GM18858 (cell line): ENCODE results near the gene PDCD6IP.
"Not testable (repeated sequence)": the region's sequence is repeated elsewhere in the genome, so short reads cannot be mapped to it uniquely, and the experiment has no call there.

ENCODE experiments used
- ATAC-seq: cut with Tn5 transposase; IDR thresholded peaks from one replicate; pipeline ENCODE4 v1.9.1; 2021; ENCODE audit not compliant: unreplicated experiment

PDCD6IP gene

GRCh38 chr3:33848624-33849347 lies 50.4 kb downstream of the PDCD6IP start:
- no peak for ATAC-seq

DNA sequence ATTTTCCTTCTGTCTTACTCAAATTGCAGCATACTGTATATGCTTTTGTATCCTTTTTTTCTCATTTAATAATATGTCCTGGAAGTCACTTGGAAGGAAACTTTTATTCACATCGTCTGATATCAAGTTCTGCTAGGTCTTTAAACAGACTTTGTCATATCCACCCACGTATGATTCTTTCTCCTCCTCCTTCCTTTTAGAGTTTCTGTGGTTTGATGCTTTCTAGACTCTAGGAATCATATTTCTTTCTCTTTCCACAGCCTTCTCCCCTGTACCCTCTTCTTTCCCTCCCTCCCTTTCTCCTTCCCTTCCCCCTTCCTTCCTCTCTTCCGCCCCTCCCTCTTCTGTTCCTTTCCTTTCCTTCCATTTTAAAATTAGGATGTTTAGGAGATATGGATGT lies 52.2 kb downstream of the PDCD6IP start:
- not testable (repeated sequence) for ATAC-seq

DNA sequence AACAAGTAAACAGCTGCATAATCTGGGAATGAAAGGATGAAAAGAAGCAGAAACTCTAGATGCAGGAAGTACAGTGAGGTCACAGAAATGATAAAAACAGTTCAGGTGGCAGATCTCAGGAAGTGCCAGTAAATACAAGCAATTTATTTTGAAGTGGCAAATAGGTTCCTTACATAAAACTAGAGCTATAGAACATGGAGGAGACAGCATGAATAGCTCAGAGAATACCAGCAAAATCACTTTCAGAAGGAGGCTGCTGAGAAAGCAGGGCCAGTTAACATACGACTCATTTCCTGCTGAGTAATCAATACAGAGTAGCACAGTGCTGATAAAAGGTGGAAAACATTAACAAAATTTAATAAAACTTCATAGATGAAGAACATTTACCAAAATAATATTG lies 57.0 kb downstream of the PDCD6IP start:
- not testable (repeated sequence) for ATAC-seq

GRCh38 chr3:33855884-33856546 lies 57.6 kb downstream of the PDCD6IP start:
- ATAC-seq, result no peak

GRCh38 chr3:33857701-33858100 lies 59.3 kb downstream of the PDCD6IP start:
- ATAC-seq, result not testable (repeated sequence)

DNA sequence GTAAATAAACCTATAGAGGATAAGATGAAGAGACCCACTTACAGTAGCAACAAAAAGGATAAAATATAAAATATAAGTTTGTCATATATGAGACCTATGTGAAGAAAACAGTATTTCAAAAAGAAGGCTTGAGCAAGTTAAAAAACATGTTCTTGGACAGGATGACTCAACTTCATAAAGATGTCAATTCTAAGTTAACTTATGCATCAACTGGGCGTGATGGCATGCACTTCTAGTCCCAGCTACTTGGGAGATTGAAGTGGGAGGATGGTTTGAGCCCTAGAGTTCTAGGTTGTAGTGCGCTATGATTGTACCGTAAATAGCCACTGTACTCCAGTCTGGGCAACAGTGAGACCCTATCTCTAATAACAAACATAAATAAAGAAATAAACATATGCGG lies 59.7 kb downstream of the PDCD6IP start:
- no peak for ATAC-seq

GRCh38 chr3:33860373-33861050 lies 62.1 kb downstream of the PDCD6IP start:
- no peak for ATAC-seq

- no peak for ATAC-seq
These were observed 66.7 kb downstream of the PDCD6IP start for GRCh38 chr3:33865133-33865532.

DNA sequence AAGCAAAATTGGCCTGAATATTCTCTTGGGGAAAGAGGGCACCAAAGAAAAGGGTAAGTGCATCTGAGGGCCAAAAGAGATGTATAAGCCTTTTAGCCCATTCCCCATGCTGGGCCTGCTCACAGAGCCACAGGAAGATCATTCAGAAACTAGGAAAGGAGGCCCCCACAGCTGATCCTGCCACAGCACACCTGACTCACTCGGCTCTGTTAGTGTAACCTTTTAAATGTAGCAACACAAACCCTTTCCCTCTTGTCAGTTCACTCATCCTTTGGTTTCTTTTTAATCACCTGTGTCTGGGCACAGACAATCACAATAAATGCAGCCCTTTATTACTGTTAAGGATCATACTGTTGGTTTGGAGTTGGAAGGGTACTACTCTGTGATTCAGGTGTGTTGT lies 69.9 kb downstream of the PDCD6IP start:
- ATAC-seq, result no peak

DNA sequence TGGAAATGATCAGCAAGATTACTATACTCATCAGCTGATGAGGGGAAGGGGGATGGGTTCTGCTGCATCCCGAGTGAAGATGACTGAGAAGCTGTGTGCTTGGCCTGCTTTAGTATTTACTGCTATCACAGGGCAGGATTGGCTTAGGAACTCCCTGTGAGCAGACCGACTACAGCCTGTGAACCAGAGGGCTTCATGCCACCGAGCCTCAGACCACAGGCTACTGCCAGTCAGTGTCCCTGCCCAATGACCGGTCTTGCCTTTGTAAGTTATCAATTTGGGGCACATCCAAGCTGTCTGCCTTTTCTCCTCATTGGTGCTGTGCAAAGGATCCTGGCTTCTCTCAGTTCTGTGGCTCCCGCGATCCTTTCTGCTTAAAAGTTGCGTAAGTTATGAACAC lies 71.5 kb downstream of the PDCD6IP start:
- no peak for ATAC-seq

DNA sequence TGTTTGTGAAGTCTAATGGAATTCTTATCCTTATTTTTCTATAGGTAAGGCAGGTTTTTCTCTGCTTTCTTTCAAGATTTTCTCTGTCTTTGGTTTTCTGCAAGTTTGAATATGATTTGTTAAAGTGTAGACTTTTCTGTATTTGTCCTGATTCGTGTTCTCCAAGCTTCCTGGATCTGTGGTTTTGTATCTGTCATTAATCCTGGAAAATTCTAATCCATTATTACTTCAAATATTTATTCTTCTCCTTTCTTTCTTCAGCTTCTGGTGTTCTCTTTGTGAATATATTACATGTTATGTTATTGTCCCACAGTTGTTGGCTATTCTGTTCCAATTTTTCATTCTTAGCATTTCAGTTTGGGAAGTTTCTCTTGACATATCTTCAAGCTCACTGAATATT lies 76.4 kb downstream of the PDCD6IP start:
- no peak for ATAC-seq

GRCh38 chr3:33875680-33876079 lies 77.2 kb downstream of the PDCD6IP start:
- ATAC-seq, result no peak

DNA sequence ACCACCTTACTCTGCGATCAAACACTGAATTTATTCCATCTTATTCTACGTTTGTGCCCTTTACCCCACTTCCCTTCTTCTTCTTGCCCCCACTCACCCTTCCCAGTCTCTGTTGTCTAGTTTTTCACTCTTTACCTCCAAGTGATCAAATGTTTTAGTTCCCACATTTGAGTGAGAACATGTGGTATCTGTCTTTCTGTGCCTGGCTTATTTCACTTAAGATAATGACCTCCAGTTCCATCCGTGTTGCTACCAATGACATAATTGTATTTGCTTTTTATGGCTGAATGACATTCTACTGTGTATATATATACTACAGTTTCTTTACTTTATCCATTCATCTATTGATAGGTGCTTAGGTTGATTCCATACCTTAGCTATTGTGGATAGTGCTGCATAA lies 78.8 kb downstream of the PDCD6IP start:
- no peak for ATAC-seq

DNA sequence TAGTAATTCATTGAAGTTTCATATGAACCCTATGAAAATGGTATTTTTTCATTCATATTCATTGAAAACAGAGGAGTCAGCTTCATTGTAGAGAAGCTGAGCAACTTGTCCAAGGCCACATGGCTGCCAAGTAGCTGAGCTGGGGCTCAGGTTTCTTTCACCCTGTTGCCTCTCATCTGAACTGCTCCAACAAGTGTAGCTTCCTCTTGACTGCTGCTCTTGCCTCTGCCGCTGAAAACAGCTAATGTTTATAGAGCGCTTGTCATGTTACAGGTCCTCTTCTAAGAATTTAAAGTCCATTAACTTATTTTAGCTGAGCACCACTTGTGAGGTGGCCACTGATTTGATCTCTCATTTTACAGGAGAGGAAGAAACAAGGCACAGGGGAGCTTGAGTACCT lies 81.1 kb downstream of the PDCD6IP start:
- ATAC-seq, result no peak

DNA sequence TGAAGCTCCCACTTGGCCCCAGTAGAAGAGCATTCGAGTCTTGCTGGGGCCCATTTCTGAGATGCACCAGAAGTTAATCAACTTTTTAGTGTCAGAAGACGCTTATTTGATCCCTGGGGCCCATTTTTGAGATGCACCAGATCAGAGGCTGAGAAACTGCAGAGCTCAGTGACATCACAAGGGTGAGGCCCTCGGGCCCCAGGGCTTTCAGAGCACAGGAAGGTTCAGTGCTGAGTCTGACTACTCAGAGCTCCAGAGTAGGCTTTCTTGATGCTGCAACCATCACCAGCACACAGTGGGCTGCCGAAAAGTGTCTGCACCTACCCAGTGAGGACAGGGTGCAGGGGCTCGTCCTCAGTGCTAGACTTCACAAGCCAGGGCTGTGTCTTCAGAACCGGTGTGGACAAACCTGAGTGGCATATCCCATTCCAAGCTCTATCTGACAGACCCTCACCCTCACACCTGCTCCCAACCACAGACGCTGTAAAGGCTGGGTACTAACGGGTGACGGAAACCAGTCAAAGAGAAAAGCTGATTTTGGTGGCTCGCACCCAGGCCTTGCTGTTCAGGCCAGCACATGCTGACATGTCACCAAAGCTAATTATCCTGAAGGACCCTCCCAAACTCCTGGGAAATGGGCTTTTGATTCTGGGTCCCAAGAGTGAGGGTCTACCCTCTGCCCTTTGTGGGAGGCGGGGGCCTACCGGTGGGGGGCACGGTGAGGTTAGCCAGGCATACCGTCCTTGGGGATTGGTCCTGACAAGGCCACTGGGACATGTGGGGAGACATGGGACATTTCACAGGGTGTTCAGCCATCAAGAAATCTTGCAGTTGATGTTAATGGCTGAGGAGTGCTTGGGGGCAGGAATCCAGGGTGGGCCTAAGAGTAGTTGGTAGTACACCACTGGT lies 83.0 kb downstream of the PDCD6IP start:
- ATAC-seq, result no peak

DNA sequence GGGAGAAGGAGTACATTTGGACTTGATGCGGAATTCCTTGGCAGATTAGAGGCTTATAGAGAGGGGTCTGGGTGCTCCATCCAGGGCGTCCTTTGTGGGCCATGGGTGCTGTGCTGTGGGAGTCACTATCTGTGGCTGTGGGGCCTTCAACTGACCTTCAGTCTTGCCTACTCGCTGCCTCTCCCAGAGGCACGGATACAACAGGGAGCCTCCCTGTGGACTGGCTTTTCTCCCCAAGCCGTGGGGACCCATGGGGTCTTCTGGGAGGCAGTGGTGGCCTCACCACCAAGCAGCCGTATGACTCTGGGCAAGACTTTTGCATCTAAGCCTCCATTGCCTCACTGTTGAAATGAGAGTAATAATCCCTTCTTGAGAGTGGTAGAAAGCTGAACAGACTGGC lies 83.9 kb downstream of the PDCD6IP start:
- no peak for ATAC-seq

GRCh38 chr3:33883538-33883950 lies 85.1 kb downstream of the PDCD6IP start:
- peak; percentile 35 for ATAC-seq

DNA sequence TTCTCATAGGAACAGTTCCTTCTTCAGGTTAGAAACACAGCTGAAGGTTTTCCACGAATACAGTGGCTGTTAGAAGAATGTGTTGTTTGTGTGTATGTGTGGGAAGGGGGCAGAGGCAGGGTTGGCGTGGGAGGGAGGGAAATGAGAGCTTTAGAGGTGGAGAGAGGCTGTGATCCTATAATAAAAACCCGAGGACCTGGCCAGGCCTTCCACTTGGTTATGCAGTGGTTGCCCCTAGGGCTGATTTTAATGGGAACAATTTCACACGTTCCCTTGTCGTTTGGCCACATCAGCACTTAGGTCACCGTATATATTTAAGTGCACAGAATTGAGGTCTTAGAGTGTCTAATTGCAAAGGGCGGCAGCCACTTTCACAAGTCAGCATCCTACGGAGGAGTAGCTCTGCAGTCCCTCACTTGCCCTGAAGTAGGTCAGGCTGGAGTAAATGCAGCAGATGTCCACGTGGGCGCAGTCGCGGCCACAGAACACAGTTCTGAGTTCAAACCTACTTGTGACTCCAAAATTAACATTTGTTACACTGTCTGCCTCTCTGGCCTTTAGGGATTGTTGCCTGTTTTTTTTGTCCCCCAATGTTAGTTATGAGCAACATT lies 85.6 kb downstream of the PDCD6IP start:
- ATAC-seq, result no peak

GRCh38 chr3:33884701-33885100 lies 86.3 kb downstream of the PDCD6IP start:
- no peak for ATAC-seq

- no peak for ATAC-seq
These were observed 87.1 kb downstream of the PDCD6IP start for GRCh38 chr3:33885496-33885895.

DNA sequence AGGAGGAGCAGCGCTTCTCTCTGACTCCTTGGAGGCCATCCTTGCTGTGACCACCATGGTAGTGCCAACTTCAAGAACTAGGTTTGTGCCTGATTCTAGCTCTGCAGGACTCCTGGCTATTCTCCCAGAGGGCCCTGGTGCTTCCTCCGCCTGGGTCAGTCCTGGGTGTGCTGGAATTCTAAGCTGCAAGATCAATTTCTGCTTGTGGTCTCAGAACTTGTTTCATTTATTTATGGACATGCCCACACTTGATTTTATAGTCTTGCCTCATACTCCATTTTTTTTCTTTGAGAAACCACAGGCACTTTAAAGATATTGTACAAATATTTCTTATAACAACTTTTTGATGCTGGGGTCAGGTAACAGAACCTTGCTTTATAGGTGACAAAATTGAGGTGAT lies 87.6 kb downstream of the PDCD6IP start:
- ATAC-seq, result no peak
